C4-2B (cell line): ENCODE measurements around the gene TCERG1L.

Experiments used
- CTCF ChIP-seq: fragments of 450-650 bp; conservative IDR thresholded peaks from 2 replicates; pipeline ENCODE4 v1.5.1; 2017; ENCODE audit warnings: mild to moderate bottlenecking
- ZFX ChIP-seq: fragments of 450-650 bp; IDR thresholded peaks from 2 replicates; pipeline ENCODE4 v1.6.1; 2017

DNA sequence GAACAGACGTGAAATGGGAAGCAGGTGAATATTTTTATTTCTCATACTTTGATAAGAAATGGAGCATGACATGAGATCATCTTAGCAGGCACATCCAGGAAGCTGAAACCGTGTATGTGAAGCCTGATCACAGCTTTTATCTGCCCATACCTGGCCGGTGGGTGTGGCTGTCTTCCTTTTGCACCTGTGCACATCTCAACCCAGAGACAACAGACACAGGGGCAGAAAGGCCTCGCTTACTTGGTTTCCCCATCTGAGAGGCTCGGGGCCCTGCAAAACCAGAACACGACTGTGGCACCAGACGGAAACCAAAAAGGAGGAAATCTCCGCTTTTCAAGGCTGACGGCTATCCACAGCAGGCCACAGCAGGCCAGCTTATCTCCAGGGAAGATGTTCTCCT lies 116.4 kb downstream of the TCERG1L start:
- TF ChIP-seq CTCF (no peak), ZFX (no peak)
